Neural cell (in vitro differentiated cells): ENCODE data around the gene HNRNPF. TPM values are rescaled to one million over a fixed set of nuclear protein-coding genes. Genes with fewer than 3 reads are reported as not detected.

Source experiments
- H2AFZ ChIP-seq: fragments of 200-600, 300-800 bp; sonication (generic), shearing (Covaris generic); 2 replicates; pipeline ENCODE4 v1.6.0; 2014; ENCODE audit warnings: low read depth, mild to moderate bottlenecking, antibody characterized with exemption, low read length, moderate library complexity
- H3F3A ChIP-seq: fragments of 200-600 bp; shearing (Covaris generic); 2 replicates; pipeline ENCODE4 v1.6.1; 2016; ENCODE audit warnings: mild to moderate bottlenecking, moderate library complexity, mixed read lengths, antibody characterized with exemption, low read length; ENCODE audit not compliant: insufficient read depth, poor library complexity, severe bottlenecking
- H3K27ac ChIP-seq: fragments of 200-600, 300-800 bp; sonication (generic), shearing (Covaris generic); 2 replicates; pipeline ENCODE4 v1.5.1; 2014; ENCODE audit warnings: mild to moderate bottlenecking, low read length, moderate library complexity
- H3K27me3 ChIP-seq: fragments of 300-800, 200-600 bp; sonication (generic), shearing (Covaris generic); 2 replicates; pipeline ENCODE4 v1.6.0; 2014; ENCODE audit warnings: mild to moderate bottlenecking, low read depth, low read length, moderate library complexity; ENCODE audit not compliant: insufficient read depth
- H3K36me3 ChIP-seq: fragments of 300-800, 200-600 bp; sonication (generic), shearing (Covaris generic); 2 replicates; pipeline ENCODE4 v1.5.1; 2014; ENCODE audit warnings: mild to moderate bottlenecking, antibody characterized with exemption, low read length, moderate library complexity; ENCODE audit not compliant: insufficient read depth
- H3K4me2 ChIP-seq: fragments of 300-800, 200-600 bp; sonication (generic), shearing (Covaris generic); 2 replicates; pipeline ENCODE4 v1.6.0; 2014; ENCODE audit warnings: mild to moderate bottlenecking, low read length
- H3K4me3 ChIP-seq: fragments of 300-800, 200-600 bp; sonication (generic), shearing (Covaris generic); 2 replicates; pipeline ENCODE4 v1.5.1; 2014; ENCODE audit warnings: mild to moderate bottlenecking, low read length, moderate library complexity
- H3K79me2 ChIP-seq: fragments of 200-600 bp; shearing (Covaris generic); replicated peaks from 2 replicates; pipeline ENCODE4 v1.6.0; 2014; ENCODE audit warnings: mild to moderate bottlenecking, low read length, moderate library complexity; ENCODE audit not compliant: insufficient read depth
- H3K9ac ChIP-seq: fragments of 300-800, 200-600 bp; sonication (generic), shearing (Covaris generic); 2 replicates; pipeline ENCODE4 v1.6.1; 2016; ENCODE audit warnings: mild to moderate bottlenecking, low read length, mixed read lengths
- H3K9me2 ChIP-seq: fragments of 200-600 bp; shearing (Covaris generic); 2 replicates; pipeline ENCODE4 v1.6.1; 2016; ENCODE audit warnings: mild to moderate bottlenecking, low read length, mixed read lengths; ENCODE audit not compliant: insufficient read depth
- H3K9me3 ChIP-seq: fragments of 200-600, 300-800 bp; sonication (generic), shearing (Covaris generic); 2 replicates; pipeline ENCODE4 v1.6.1; 2016; ENCODE audit warnings: mild to moderate bottlenecking, mixed run types, low read length, moderate library complexity, mixed read lengths
- H4K20me1 ChIP-seq: fragments of 200-600 bp; shearing (Covaris generic); 2 replicates; pipeline ENCODE4 v1.6.1; 2016; ENCODE audit warnings: mild to moderate bottlenecking, mixed run types; ENCODE audit not compliant: insufficient read depth
- EP300 ChIP-seq: fragments of 450-650 bp; conservative IDR thresholded peaks from 2 replicates; pipeline ENCODE4 v1.6.1; 2014; ENCODE audit warnings: antibody characterized with exemption, mild to moderate bottlenecking, moderate library complexity; ENCODE audit not compliant: poor library complexity, severe bottlenecking
- EZH2 ChIP-seq: fragments of 200-600, 300-800 bp; shearing (Covaris generic), sonication (generic); IDR thresholded peaks from 2 replicates; pipeline ENCODE4 v1.6.1; 2014; ENCODE audit warnings: antibody characterized with exemption, low read length, borderline replicate concordance, mild to moderate bottlenecking; ENCODE audit not compliant: insufficient read depth, poor library complexity, severe bottlenecking
- MXI1 ChIP-seq: fragments of 450-650 bp; conservative IDR thresholded peaks from 2 replicates; pipeline ENCODE4 v1.6.1; 2014; ENCODE audit warnings: antibody characterized with exemption, mild to moderate bottlenecking; ENCODE audit not compliant: poor library complexity, severe bottlenecking
- POLR2AphosphoS5 ChIP-seq: IDR thresholded peaks from 2 replicates; pipeline ENCODE4 v1.6.1; 2012
- RAD21 ChIP-seq: fragments of 450-650 bp; conservative IDR thresholded peaks from 2 replicates; pipeline ENCODE4 v1.6.1; 2014; ENCODE audit warnings: antibody characterized with exemption, mild to moderate bottlenecking, moderate library complexity
- SMC3 ChIP-seq: fragments of 450-650 bp; conservative IDR thresholded peaks from 2 replicates; pipeline ENCODE4 v1.6.1; 2014; ENCODE audit warnings: antibody characterized with exemption, mild to moderate bottlenecking, moderate library complexity; ENCODE audit not compliant: poor library complexity
- TAF1 ChIP-seq: IDR thresholded peaks from 2 replicates; pipeline ENCODE4 v1.6.1; 2012; ENCODE audit warnings: low read depth
- polyA plus RNA-seq: library from polyadenylated mRNA; depleted of rRNA; stranded (reverse); fragments of >200 nt; gene quantifications from 2 replicates; pipeline ENCODE4 v1.2.3, GENCODE V29; 2014
- TF ChIP-seq, protein P1 (sequence below): IDR thresholded peaks from 2 replicates; pipeline ENCODE4 v1.6.1; 2012; ENCODE audit warnings: borderline replicate concordance
- TF ChIP-seq, protein P2 (sequence below): fragments of 450-650 bp; IDR thresholded peaks from 2 replicates; pipeline ENCODE4 v1.5.1; 2014; ENCODE audit warnings: antibody characterized with exemption, mild to moderate bottlenecking, moderate library complexity; ENCODE audit not compliant: poor library complexity, severe bottlenecking

Gene HNRNPF
- polyA plus RNA-seq, 1 donor from 2014 or later = 65.0 TPM

- Histone ChIP-seq H3K27ac (no peak overlapping the region), H4K20me1 (no peaks in the 10 kb centered on the region), H3K4me3 (no peak overlapping the region), H3K9me2 (no peaks in the 10 kb centered on the region), H3K27me3 (no peaks in the 10 kb centered on the region), H3F3A (no peaks in the 10 kb centered on the region), H3K9ac (no peak overlapping the region), H3K36me3 (no peaks in the 10 kb centered on the region), H3K79me2 (no peaks in the 10 kb centered on the region), H2AFZ (no peak overlapping the region), H3K9me3 (no peaks in the 10 kb centered on the region), H3K4me2 (no peak overlapping the region)
- TF ChIP-seq MXI1 (no peak), POLR2AphosphoS5 (no peak), EP300 (no peak), RAD21 (no peak), TAF1 (no peak), EZH2 (no peak), SMC3 (no peak)
- TF ChIP-seq, protein P1, sequence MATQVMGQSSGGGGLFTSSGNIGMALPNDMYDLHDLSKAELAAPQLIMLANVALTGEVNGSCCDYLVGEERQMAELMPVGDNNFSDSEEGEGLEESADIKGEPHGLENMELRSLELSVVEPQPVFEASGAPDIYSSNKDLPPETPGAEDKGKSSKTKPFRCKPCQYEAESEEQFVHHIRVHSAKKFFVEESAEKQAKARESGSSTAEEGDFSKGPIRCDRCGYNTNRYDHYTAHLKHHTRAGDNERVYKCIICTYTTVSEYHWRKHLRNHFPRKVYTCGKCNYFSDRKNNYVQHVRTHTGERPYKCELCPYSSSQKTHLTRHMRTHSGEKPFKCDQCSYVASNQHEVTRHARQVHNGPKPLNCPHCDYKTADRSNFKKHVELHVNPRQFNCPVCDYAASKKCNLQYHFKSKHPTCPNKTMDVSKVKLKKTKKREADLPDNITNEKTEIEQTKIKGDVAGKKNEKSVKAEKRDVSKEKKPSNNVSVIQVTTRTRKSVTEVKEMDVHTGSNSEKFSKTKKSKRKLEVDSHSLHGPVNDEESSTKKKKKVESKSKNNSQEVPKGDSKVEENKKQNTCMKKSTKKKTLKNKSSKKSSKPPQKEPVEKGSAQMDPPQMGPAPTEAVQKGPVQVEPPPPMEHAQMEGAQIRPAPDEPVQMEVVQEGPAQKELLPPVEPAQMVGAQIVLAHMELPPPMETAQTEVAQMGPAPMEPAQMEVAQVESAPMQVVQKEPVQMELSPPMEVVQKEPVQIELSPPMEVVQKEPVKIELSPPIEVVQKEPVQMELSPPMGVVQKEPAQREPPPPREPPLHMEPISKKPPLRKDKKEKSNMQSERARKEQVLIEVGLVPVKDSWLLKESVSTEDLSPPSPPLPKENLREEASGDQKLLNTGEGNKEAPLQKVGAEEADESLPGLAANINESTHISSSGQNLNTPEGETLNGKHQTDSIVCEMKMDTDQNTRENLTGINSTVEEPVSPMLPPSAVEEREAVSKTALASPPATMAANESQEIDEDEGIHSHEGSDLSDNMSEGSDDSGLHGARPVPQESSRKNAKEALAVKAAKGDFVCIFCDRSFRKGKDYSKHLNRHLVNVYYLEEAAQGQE = no peak
- TF ChIP-seq, protein P2, sequence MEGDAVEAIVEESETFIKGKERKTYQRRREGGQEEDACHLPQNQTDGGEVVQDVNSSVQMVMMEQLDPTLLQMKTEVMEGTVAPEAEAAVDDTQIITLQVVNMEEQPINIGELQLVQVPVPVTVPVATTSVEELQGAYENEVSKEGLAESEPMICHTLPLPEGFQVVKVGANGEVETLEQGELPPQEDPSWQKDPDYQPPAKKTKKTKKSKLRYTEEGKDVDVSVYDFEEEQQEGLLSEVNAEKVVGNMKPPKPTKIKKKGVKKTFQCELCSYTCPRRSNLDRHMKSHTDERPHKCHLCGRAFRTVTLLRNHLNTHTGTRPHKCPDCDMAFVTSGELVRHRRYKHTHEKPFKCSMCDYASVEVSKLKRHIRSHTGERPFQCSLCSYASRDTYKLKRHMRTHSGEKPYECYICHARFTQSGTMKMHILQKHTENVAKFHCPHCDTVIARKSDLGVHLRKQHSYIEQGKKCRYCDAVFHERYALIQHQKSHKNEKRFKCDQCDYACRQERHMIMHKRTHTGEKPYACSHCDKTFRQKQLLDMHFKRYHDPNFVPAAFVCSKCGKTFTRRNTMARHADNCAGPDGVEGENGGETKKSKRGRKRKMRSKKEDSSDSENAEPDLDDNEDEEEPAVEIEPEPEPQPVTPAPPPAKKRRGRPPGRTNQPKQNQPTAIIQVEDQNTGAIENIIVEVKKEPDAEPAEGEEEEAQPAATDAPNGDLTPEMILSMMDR = no peak
These were observed 36.0 kb upstream of the HNRNPF start for GRCh38 chr10:43444897-43445466.

DNA sequence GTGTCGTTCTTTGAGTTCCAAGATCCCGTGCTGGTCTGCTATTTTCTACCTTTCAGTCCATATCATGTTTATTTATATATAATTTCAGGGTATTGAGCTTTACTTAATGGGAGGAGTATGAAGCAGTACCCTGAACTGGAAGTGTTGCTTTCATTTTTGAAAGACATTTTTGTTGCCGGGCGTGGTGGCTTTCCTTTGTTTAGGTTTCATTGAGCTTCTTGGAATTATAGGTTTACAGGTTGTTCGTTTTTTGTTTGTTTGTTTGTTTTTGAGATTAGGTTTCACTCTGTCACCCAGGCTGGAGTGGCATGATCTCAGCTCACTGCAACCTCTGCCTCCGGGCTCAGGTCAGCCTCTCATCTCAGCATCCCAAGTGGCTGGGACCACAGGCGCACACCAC, 35.3 kb upstream of the HNRNPF start:
- H3K27ac ChIP-seq = no peak overlapping the region

More for the DNA sequence above, 35.3 kb upstream of the HNRNPF start:
- Histone ChIP-seq H2AFZ (no peak overlapping the region), H3K4me3 (no peak overlapping the region), H3K36me3 (no peaks in the 10 kb centered on the region), H4K20me1 (no peaks in the 10 kb centered on the region), H3K9ac (no peak overlapping the region), H3K27me3 (no peaks in the 10 kb centered on the region), H3K79me2 (no peaks in the 10 kb centered on the region), H3F3A (no peaks in the 10 kb centered on the region), H3K4me2 (no peak overlapping the region), H3K9me3 (no peaks in the 10 kb centered on the region), H3K9me2 (no peaks in the 10 kb centered on the region)
- TF ChIP-seq EP300 (no peak), RAD21 (no peak), POLR2AphosphoS5 (no peak), EZH2 (no peak)
- TF ChIP-seq, protein P2 = no peak
